OCI-LY1 (cell line): Measurements from ENCODE around the gene NOXO1.

Source experiments
- H2AFZ ChIP-seq: fragments of 200-600 bp; sonication (generic), shearing (Covaris generic); 2 replicates; pipeline ENCODE4 v1.6.0; 2014; ENCODE audit warnings: antibody characterized with exemption, mild to moderate bottlenecking, low read length
- H3F3A ChIP-seq: fragments of 200-600 bp; sonication (generic), shearing (Covaris generic); 2 replicates; pipeline ENCODE4 v1.6.0; 2014; ENCODE audit warnings: mild to moderate bottlenecking, antibody characterized with exemption, low read length, moderate library complexity; ENCODE audit not compliant: insufficient read depth
- H3K27ac ChIP-seq: fragments of 200-600 bp; sonication (generic); 2 replicates; pipeline ENCODE4 v1.5.1; 2014; ENCODE audit warnings: low read length, mixed run types, mild to moderate bottlenecking, low read depth; ENCODE audit not compliant: poor library complexity, severe bottlenecking
- H3K27me3 ChIP-seq: fragments of 200-600 bp; sonication (generic); 2 replicates; pipeline ENCODE4 v1.6.0; 2014; ENCODE audit warnings: antibody characterized with exemption, mild to moderate bottlenecking, low read length, moderate library complexity; ENCODE audit not compliant: insufficient read depth
- H3K36me3 ChIP-seq: fragments of 200-600 bp; sonication (generic); 2 replicates; pipeline ENCODE4 v1.6.1; 2014; ENCODE audit warnings: mild to moderate bottlenecking, antibody characterized with exemption, low read length, moderate library complexity, mixed read lengths; ENCODE audit not compliant: insufficient read depth
- H3K4me1 ChIP-seq: fragments of 200-600 bp; sonication (generic); 2 replicates; pipeline ENCODE4 v1.5.1; 2014; ENCODE audit warnings: mild to moderate bottlenecking, low read length, moderate library complexity; ENCODE audit not compliant: insufficient read depth, severe bottlenecking
- H3K4me2 ChIP-seq: fragments of 200-600 bp; sonication (generic), shearing (Covaris generic); 2 replicates; pipeline ENCODE4 v1.6.1; 2014; ENCODE audit warnings: low read length
- H3K4me3 ChIP-seq: fragments of 200-600 bp; sonication (generic); 2 replicates; pipeline ENCODE4 v1.5.1; 2014; ENCODE audit warnings: low read length, low read depth, mild to moderate bottlenecking, mixed read lengths; ENCODE audit not compliant: poor library complexity, severe bottlenecking
- H3K79me2 ChIP-seq: fragments of 200-600 bp; shearing (Covaris generic); 2 replicates; pipeline ENCODE4 v1.6.1; 2016; ENCODE audit warnings: mixed run types, low read length, mixed read lengths; ENCODE audit not compliant: insufficient read depth
- H3K9ac ChIP-seq: fragments of 200-600 bp; sonication (generic), shearing (Covaris generic); 2 replicates; pipeline ENCODE4 v1.6.1; 2014; ENCODE audit warnings: mild to moderate bottlenecking, low read length, mixed read lengths
- H3K9me2 ChIP-seq: fragments of 200-600 bp; sonication (generic), shearing (Covaris generic); 2 replicates; pipeline ENCODE4 v1.6.1; 2014; ENCODE audit warnings: low read depth, mild to moderate bottlenecking, low read length, mixed read lengths
- H3K9me3 ChIP-seq: fragments of 200-600 bp; shearing (Covaris generic); 2 replicates; pipeline ENCODE4 v1.6.1; 2014; ENCODE audit warnings: low read length, mixed read lengths
- H4K20me1 ChIP-seq: fragments of 200-600 bp; sonication (generic), shearing (Covaris generic); 2 replicates; pipeline ENCODE4 v1.6.0; 2016; ENCODE audit warnings: mild to moderate bottlenecking, low read length; ENCODE audit not compliant: insufficient read depth
- CTCF ChIP-seq: fragments of 200-600 bp; sonication (generic), shearing (Covaris generic); IDR thresholded peaks from 2 replicates; pipeline ENCODE4 v1.5.1; 2017; ENCODE audit warnings: mild to moderate bottlenecking, antibody characterized with exemption, low read length, moderate library complexity, mixed read lengths
- EZH2 ChIP-seq: fragments of 200-600 bp; sonication (generic), shearing (Covaris generic); IDR thresholded peaks from 2 replicates; pipeline ENCODE4 v1.8.0; 2017; ENCODE audit warnings: borderline replicate concordance, mixed run types, mild to moderate bottlenecking, antibody characterized with exemption, low read length, moderate library complexity, mixed read lengths

NOXO1 gene

GRCh38 chr16:1947369-1947670 is 33.9 kb downstream of the NOXO1 start:
- no peak overlapping the region for H3K4me3 ChIP-seq
- H3K79me2 ChIP-seq: no peaks in the 10 kb centered on the region
- no peaks in the 10 kb centered on the region for H3K36me3 ChIP-seq
- no peak overlapping the region for H3K4me2 ChIP-seq
- no peaks in the 10 kb centered on the region for H3K9me3 ChIP-seq
- H3K4me1 ChIP-seq: peaks cover 4% of the 10 kb centered on the region
- TF ChIP-seq CTCF (no peak), EZH2 (no peak)
- H3K27me3 ChIP-seq: peaks cover 15% of the 10 kb centered on the region
- no peak overlapping the region for H3K9ac ChIP-seq
- H3K9me2 ChIP-seq: no peaks in the 10 kb centered on the region
- H3F3A ChIP-seq: no peaks in the 10 kb centered on the region
- no peak overlapping the region for H3K27ac ChIP-seq
- H4K20me1 ChIP-seq: no peaks in the 10 kb centered on the region
- no peak overlapping the region for H2AFZ ChIP-seq

GRCh38 chr16:1946495-1947368 is 34.5 kb downstream of the NOXO1 start:
- no peaks in the 10 kb centered on the region for H3K36me3 ChIP-seq
- H3K9me3 ChIP-seq: no peaks in the 10 kb centered on the region
- peaks cover 15% of the 10 kb centered on the region for H3K27me3 ChIP-seq
- no peak overlapping the region for H3K9ac ChIP-seq
- H3K79me2 ChIP-seq: no peaks in the 10 kb centered on the region
- no peaks in the 10 kb centered on the region for H4K20me1 ChIP-seq
- no peaks in the 10 kb centered on the region for H3F3A ChIP-seq
- no peaks in the 10 kb centered on the region for H3K9me2 ChIP-seq
- H3K4me1 ChIP-seq: peaks cover 10% of the 10 kb centered on the region
- no peak overlapping the region for H3K4me3 ChIP-seq
- H3K4me2 ChIP-seq: no peak overlapping the region
- H3K27ac ChIP-seq: no peak overlapping the region
- TF ChIP-seq CTCF (no peak), EZH2 (no peak)
- no peak overlapping the region for H2AFZ ChIP-seq

- H3K27ac ChIP-seq: no peak overlapping the region
- H3K9me3 ChIP-seq: no peaks in the 10 kb centered on the region
- H4K20me1 ChIP-seq: no peaks in the 10 kb centered on the region
- H3K79me2 ChIP-seq: no peaks in the 10 kb centered on the region
- H3K9me2 ChIP-seq: no peaks in the 10 kb centered on the region
- H3K9ac ChIP-seq: no peak overlapping the region
- H3K4me3 ChIP-seq: no peak overlapping the region
- peaks cover 14% of the 10 kb centered on the region for H3K4me1 ChIP-seq
- peaks cover 11% of the 10 kb centered on the region; the same call in 1 of the 2 replicates for H3K27me3 ChIP-seq
- no peak overlapping the region for H3K4me2 ChIP-seq
- no peak overlapping the region for H2AFZ ChIP-seq
- no peaks in the 10 kb centered on the region for H3K36me3 ChIP-seq
- no peaks in the 10 kb centered on the region for H3F3A ChIP-seq
- TF ChIP-seq CTCF (no peak), EZH2 (no peak)
These were observed 35.5 kb downstream of the NOXO1 start for GRCh38 chr16:1945559-1946391.
